H9 (cell line): ENCODE measurements around the gene RTN4R. TPM values are rescaled to one million over a fixed set of nuclear protein-coding genes. Genes with fewer than 3 reads are reported as not detected.

ENCODE experiments used
- DNase-seq: peaks from one replicate; pipeline ENCODE4 v3.0.0-alpha.2; 2017
- H2AFZ ChIP-seq: one replicate; pipeline ENCODE4 v1.6.1; 2013; ENCODE audit warnings: mild to moderate bottlenecking, low read length, control low read depth, moderate library complexity
- H2AK5ac ChIP-seq: 2 replicates; pipeline ENCODE4 v1.6.1; 2013; ENCODE audit warnings: low read length, control low read depth, mixed read lengths; ENCODE audit not compliant: insufficient read length
- H2BK120ac ChIP-seq: one replicate; pipeline ENCODE4 v1.6.1; 2013; ENCODE audit warnings: low read depth, mild to moderate bottlenecking, low read length, control low read depth, inconsistent platforms; ENCODE audit not compliant: poor library complexity, severe bottlenecking
- H2BK12ac ChIP-seq: 2 replicates; pipeline ENCODE4 v1.6.1; 2013; ENCODE audit warnings: low read length, control low read depth, mixed read lengths, low read depth; ENCODE audit not compliant: insufficient read length
- H2BK15ac ChIP-seq: 2 replicates; pipeline ENCODE4 v1.6.1; 2013; ENCODE audit warnings: low read depth, low read length, control low read depth
- H2BK20ac ChIP-seq: one replicate; pipeline ENCODE4 v1.6.1; 2013; ENCODE audit warnings: low read depth, mild to moderate bottlenecking, low read length, control low read depth, inconsistent platforms; ENCODE audit not compliant: poor library complexity, severe bottlenecking
- H2BK5ac ChIP-seq: 2 replicates; pipeline ENCODE4 v1.6.1; 2013; ENCODE audit warnings: low read length, control low read depth, mixed read lengths; ENCODE audit not compliant: insufficient read length
- H3K14ac ChIP-seq: 2 replicates; pipeline ENCODE4 v1.6.1; 2013; ENCODE audit warnings: low read length, control low read depth; ENCODE audit not compliant: insufficient read depth
- H3K18ac ChIP-seq: 2 replicates; pipeline ENCODE4 v1.6.1; 2013; ENCODE audit warnings: low read depth, mild to moderate bottlenecking, mixed read lengths, low read length, control low read depth; ENCODE audit not compliant: insufficient read length
- H3K23ac ChIP-seq: 2 replicates; pipeline ENCODE4 v1.6.1; 2013; ENCODE audit warnings: low read length, control low read depth, mixed read lengths, low read depth; ENCODE audit not compliant: insufficient read length
- H3K23me2 ChIP-seq: 2 replicates; pipeline ENCODE4 v1.6.1; 2013; ENCODE audit warnings: low read depth, mild to moderate bottlenecking, mixed read lengths, low read length, control low read depth; ENCODE audit not compliant: insufficient read length, poor library complexity, severe bottlenecking
- H3K27ac ChIP-seq: 2 replicates; pipeline ENCODE4 v1.5.1; 2013; ENCODE audit warnings: low read length, control low read depth, mixed read lengths, low read depth; ENCODE audit not compliant: insufficient read length
- H3K27me3 ChIP-seq: 2 replicates; pipeline ENCODE4 v1.6.1; 2013; ENCODE audit warnings: low read length, control low read depth, inconsistent platforms; ENCODE audit not compliant: insufficient read depth
- H3K4ac ChIP-seq: 2 replicates; pipeline ENCODE4 v1.6.1; 2013; ENCODE audit warnings: low read depth, mild to moderate bottlenecking, control low read depth, inconsistent platforms, low read length, moderate library complexity
- H3K4me1 ChIP-seq: 2 replicates; pipeline ENCODE4 v1.6.1; 2013; ENCODE audit warnings: low read length, control low read depth, inconsistent platforms; ENCODE audit not compliant: insufficient read depth
- H3K4me2 ChIP-seq: 2 replicates; pipeline ENCODE4 v1.6.1; 2013; ENCODE audit warnings: low read length, control low read depth, mixed read lengths; ENCODE audit not compliant: insufficient read length, insufficient read depth
- H3K56ac ChIP-seq: 2 replicates; pipeline ENCODE4 v1.6.1; 2013; ENCODE audit warnings: low read depth, mild to moderate bottlenecking, mixed read lengths, low read length, control low read depth; ENCODE audit not compliant: insufficient read length
- H3K79me1 ChIP-seq: 2 replicates; pipeline ENCODE4 v1.6.1; 2013; ENCODE audit warnings: low read depth, mild to moderate bottlenecking, moderate library complexity, low read length, control low read depth, inconsistent platforms; ENCODE audit not compliant: insufficient read depth, poor library complexity, severe bottlenecking
- H3K79me2 ChIP-seq: 2 replicates; pipeline ENCODE4 v1.6.1; 2013; ENCODE audit warnings: low read length, control low read depth, inconsistent platforms; ENCODE audit not compliant: insufficient read depth
- H3K9ac ChIP-seq: 2 replicates; pipeline ENCODE4 v1.6.1; 2013; ENCODE audit warnings: low read length, control low read depth, mixed read lengths; ENCODE audit not compliant: insufficient read length; ENCODE audit errors: extremely low read depth
- H3K9me3 ChIP-seq: one replicate; pipeline ENCODE4 v1.6.1; 2013; ENCODE audit warnings: low read depth, low read length, inconsistent platforms; ENCODE audit not compliant: control insufficient read depth
- H3T11ph ChIP-seq: one replicate; pipeline ENCODE4 v1.6.1; 2013; ENCODE audit warnings: mild to moderate bottlenecking, low read length, control low read depth, inconsistent platforms
- H4K20me1 ChIP-seq: one replicate; pipeline ENCODE4 v1.6.1; 2013; ENCODE audit not compliant: control insufficient read depth, insufficient read length, insufficient read depth
- H4K5ac ChIP-seq: 2 replicates; pipeline ENCODE4 v1.6.1; 2013; ENCODE audit warnings: low read depth, mild to moderate bottlenecking, mixed read lengths, low read length, control low read depth; ENCODE audit not compliant: insufficient read length
- H4K8ac ChIP-seq: replicated peaks from 2 replicates; pipeline ENCODE4 v1.6.1; 2013; ENCODE audit warnings: low read length, control low read depth, mixed read lengths, low read depth; ENCODE audit not compliant: insufficient read length
- H4K91ac ChIP-seq: 2 replicates; pipeline ENCODE4 v1.6.1; 2013; ENCODE audit warnings: low read depth, mild to moderate bottlenecking, moderate library complexity, mixed read lengths, low read length, control low read depth; ENCODE audit not compliant: insufficient read length
- H3K27ac Mint-ChIP-seq, 3 experiments: 2 replicates in 2 of 3; 3 replicates in 1 of 3; pipeline ENCODE4 v1.8.0; 2020 to 2021; ENCODE audit warnings: mixed read lengths in 3 of 3, mild to moderate bottlenecking in 1 of 3, moderate library complexity in 1 of 3
- H3K27me3 Mint-ChIP-seq: 2 replicates; pipeline ENCODE4 v1.8.0; 2021; ENCODE audit warnings: low read depth, mild to moderate bottlenecking, moderate library complexity, mixed read lengths
- H3K36me3 Mint-ChIP-seq, 3 experiments: 2 replicates in 2 of 3; 3 replicates in 1 of 3; pipeline ENCODE4 v1.8.0; 2020 to 2021; ENCODE audit warnings: low read depth in 3 of 3, mixed read lengths in 3 of 3; ENCODE audit not compliant: insufficient read depth in 1 of 3
- H3K4me1 Mint-ChIP-seq, 2 experiments: 2 replicates each; pipeline ENCODE4 v1.8.0; 2020; ENCODE audit warnings: mixed read lengths in 2 of 2
- H3K4me3 Mint-ChIP-seq, 2 experiments: 2 replicates in 1 of 2; 3 replicates in 1 of 2; pipeline ENCODE4 v1.8.0; 2020 to 2021; ENCODE audit warnings: mild to moderate bottlenecking in 2 of 2, mixed read lengths in 2 of 2, moderate library complexity in 1 of 2
- H3K9me3 Mint-ChIP-seq, 2 experiments: 2 replicates in 1 of 2; 3 replicates in 1 of 2; pipeline ENCODE4 v1.8.0; 2020; ENCODE audit warnings: mild to moderate bottlenecking in 2 of 2, mixed read lengths in 2 of 2, moderate library complexity in 1 of 2
- CTCF ChIP-seq: fragments of 200-600 bp; sonication (generic); conservative IDR thresholded peaks from 3 replicates; pipeline ENCODE4 v1.8.0; 2021; ENCODE audit warnings: antibody characterized with exemption, mild to moderate bottlenecking
- WGBS: extraction: QIAGEN DNeasy Blood & Tissue Kit; methylation state at CpG from one replicate; pipeline ENCODE4 v1.1.7; 2013; ENCODE audit warnings: missing lambda C conversion rate, low lambda C conversion rate, mixed read lengths; ENCODE audit not compliant: insufficient read length; ENCODE audit errors: extremely low coverage; 5-methylcytosine and 5-hydroxymethylcytosine counted together
- total RNA-seq: library from RNA; stranded (reverse); gene quantifications from 2 replicates; pipeline ENCODE4 v1.2.1, GENCODE V29; 2021

Gene RTN4R
- total RNA-seq, 1 experiment from 2014 or later = 19.0 TPM

- H3T11ph ChIP-seq = no peak overlapping the region
- no peaks in the 10 kb centered on the region for H3K27me3 Mint-ChIP-seq
- H4K20me1 ChIP-seq = peaks cover 3% of the 10 kb centered on the region
- H4K8ac ChIP-seq = no peak overlapping the region
- H3K4me3 Mint-ChIP-seq = no peak overlapping the region
- H3K56ac ChIP-seq = no peak overlapping the region
- no peak overlapping the region for H2AK5ac ChIP-seq
- no peak overlapping the region; a peak in 1 of 7 replicates for H3K27ac Mint-ChIP-seq
- no peaks in the 10 kb centered on the region for H3K27me3 ChIP-seq
- H4K91ac ChIP-seq = no peak overlapping the region
- peaks cover 2% of the 10 kb centered on the region; the same call in 1 of the 2 replicates for H3K4me1 ChIP-seq
- H3K27ac ChIP-seq = no peak overlapping the region
- TF ChIP-seq CTCF = no peak
- H3K4ac ChIP-seq = no peak overlapping the region
- H2AFZ ChIP-seq = no peak overlapping the region
- H3K79me2 ChIP-seq = no peaks in the 10 kb centered on the region
- no peak overlapping the region for H3K14ac ChIP-seq
- H2BK15ac ChIP-seq = no peak overlapping the region
- no peak overlapping the region for H2BK12ac ChIP-seq
- H3K9me3 ChIP-seq = no peaks in the 10 kb centered on the region
- no peak overlapping the region for H3K18ac ChIP-seq
- H3K23ac ChIP-seq = no peak overlapping the region
- no peak overlapping the region for H3K4me2 ChIP-seq
- H3K23me2 ChIP-seq = no peaks in the 10 kb centered on the region
- peaks cover 0 to 10% of the 10 kb centered on the region in 2 experiments; a peak in 2 of 4 replicates for H3K4me1 Mint-ChIP-seq
- no peak overlapping the region for H3K9ac ChIP-seq
- H2BK5ac ChIP-seq = no peak overlapping the region
- peaks cover 3 to 8% (median 3%) of the 10 kb centered on the region in 3 experiments; a peak in 4 of 7 replicates for H3K36me3 Mint-ChIP-seq
- H2BK20ac ChIP-seq = no peak overlapping the region
- no peak for DNase-seq
- H2BK120ac ChIP-seq = no peak overlapping the region
- H4K5ac ChIP-seq = no peak overlapping the region
- H3K79me1 ChIP-seq = no peaks in the 10 kb centered on the region
- H3K9me3 Mint-ChIP-seq = no peaks in the 10 kb centered on the region
- no CpG with 5 or more reads among the region's 28 CpGs for WGBS
Observed at GRCh38 chr22:20237480-20238440, 30.4 kb downstream of the RTN4R start.
